HG02938 (cell line): Measurements from ENCODE around the gene RANBP10.

Source experiments
- ATAC-seq: cut with Tn5 transposase; IDR thresholded peaks from one replicate; pipeline ENCODE4 v1.9.1; 2021; ENCODE audit warnings: mild to moderate bottlenecking, moderate library complexity; ENCODE audit not compliant: unreplicated experiment

RANBP10 gene

GRCh38 chr16:67679935-67680897, 126.1 kb downstream of the RANBP10 start:
- no peak for ATAC-seq

GRCh38 chr16:67678354-67679023, 127.9 kb downstream of the RANBP10 start:
- ATAC-seq: no peak

- no peak for ATAC-seq
These were observed 128.6 kb downstream of the RANBP10 start for GRCh38 chr16:67677712-67678111.

GRCh38 chr16:67676939-67677338, 129.4 kb downstream of the RANBP10 start:
- no peak for ATAC-seq

GRCh38 chr16:67676516-67676915, 129.8 kb downstream of the RANBP10 start:
- no peak for ATAC-seq

GRCh38 chr16:67675999-67676398, 130.4 kb downstream of the RANBP10 start:
- no peak for ATAC-seq

GRCh38 chr16:67675579-67675935, 130.8 kb downstream of the RANBP10 start:
- ATAC-seq: no peak

- ATAC-seq: no peak
These were observed 131.3 kb downstream of the RANBP10 start for GRCh38 chr16:67674851-67675578.

- no peak for ATAC-seq
These were observed 132.4 kb downstream of the RANBP10 start for GRCh38 chr16:67673712-67674580.
